ENCODE data around the gene FAM193B. TPM values are rescaled to one million over a fixed set of nuclear protein-coding genes. Genes with fewer than 3 reads are reported as not detected.
A peak's percentile ranks its signal among the peaks of the same experiment; 100 is the strongest.
"Not testable (repeated sequence)": the region's sequence is repeated elsewhere in the genome, so short reads cannot be mapped to it uniquely, and the experiment has no call there.

FAM193B gene
- total RNA-seq, 2 experiments from 2014 or later = 70.7 to 75.4 TPM

GRCh38 chr5:177485753-177486152, 68.6 kb downstream of the FAM193B start:
- H3K36me3 Mint-ChIP-seq = peaks cover 12% of the 10 kb centered on the region
- H3K27me3 Mint-ChIP-seq; H3K4me1 Mint-ChIP-seq (ENCODE audit: low read depth); H3K27ac Mint-ChIP-seq; H3K4me3 Mint-ChIP-seq; intact Hi-C loops (cut with micrococcal nuclease); DNase-seq; POLR2A ChIA-PET; H3K9me3 Mint-ChIP-seq: not testable (repeated sequence)
- CTCF ChIA-PET = interaction anchor here (1.1 kb wide), 1 partner anchor 15 kb away, joined by 5 read pairs; no protein-coding TSS in a partner anchor

- intact Hi-C loops (cut with micrococcal nuclease) = no loop called here
- ChIA-PET POLR2A (no interaction called here), CTCF (interaction anchor here (1.1 kb wide), 1 partner anchor 16 kb away, joined by 5 read pairs; no protein-coding TSS in a partner anchor)
- Mint-ChIP-seq H3K27me3 (no peaks in the 10 kb centered on the region), H3K4me3 (no peak overlapping the region), H3K36me3 (peaks cover 8% of the 10 kb centered on the region), H3K9me3 (no peaks in the 10 kb centered on the region), H3K4me1 (ENCODE audit: low read depth) (peaks cover under 1% of the 10 kb centered on the region), H3K27ac (no peak overlapping the region)
- no peak for DNase-seq
Observed at GRCh38 chr5:177484902-177485549, 69.3 kb downstream of the FAM193B start.

DNA sequence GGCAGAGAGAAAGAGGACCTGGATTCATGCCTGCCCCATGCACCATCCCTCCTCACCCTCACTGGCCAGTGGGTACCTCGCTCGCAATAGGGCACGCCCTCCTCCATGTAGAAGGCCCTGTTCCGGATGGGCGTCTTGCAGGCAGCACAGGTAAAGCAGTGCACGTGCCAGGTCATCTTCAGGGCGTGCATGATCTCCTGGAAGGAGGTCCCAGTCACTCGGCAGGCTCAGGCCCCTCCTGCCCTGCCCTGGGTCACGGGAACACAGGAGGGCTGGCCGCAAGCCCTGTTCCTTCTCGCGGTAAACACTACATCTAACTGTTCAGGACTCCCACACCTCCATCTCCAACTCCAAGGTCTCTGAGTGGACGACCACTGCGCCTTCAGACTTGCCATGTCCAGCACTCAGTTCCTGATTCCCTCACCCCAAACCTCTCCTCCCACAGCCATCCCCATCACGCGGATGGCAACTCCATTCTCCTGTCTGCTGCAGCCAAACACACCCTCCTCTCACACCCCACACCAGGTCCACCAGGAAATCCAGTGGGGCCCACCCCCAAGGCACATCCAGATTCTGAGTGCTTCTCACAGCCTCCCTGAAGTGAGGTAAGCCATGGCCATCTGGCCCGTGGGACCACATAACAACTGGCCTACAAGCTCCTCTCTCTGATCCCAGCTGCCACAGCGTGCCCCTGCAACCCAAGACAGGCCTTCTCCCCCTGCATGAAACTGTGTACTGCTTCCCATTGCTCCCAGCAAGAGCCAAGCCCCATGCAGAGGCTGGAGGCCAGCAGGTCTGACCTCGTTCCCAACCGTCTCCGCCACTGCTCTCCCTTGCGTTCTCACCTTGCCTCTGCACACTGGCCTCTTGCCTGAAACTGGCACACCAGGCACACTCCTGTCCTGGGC, 70.1 kb downstream of the FAM193B start:
- intact Hi-C loops (cut with micrococcal nuclease) = no loop called here
- Mint-ChIP-seq H3K27me3 (no peaks in the 10 kb centered on the region), H3K27ac (no peak overlapping the region), H3K4me3 (no peak overlapping the region), H3K9me3 (no peaks in the 10 kb centered on the region), H3K36me3 (peaks cover 7% of the 10 kb centered on the region), H3K4me1 (ENCODE audit: low read depth) (peaks cover 5% of the 10 kb centered on the region)
- POLR2A ChIA-PET = no interaction called here
- CTCF ChIA-PET = interaction anchor here (1.1 kb wide), 1 partner anchor 17 kb away, joined by 5 read pairs; no protein-coding TSS in a partner anchor
- no peak for DNase-seq

GRCh38 chr5:177483042-177483441, 71.3 kb downstream of the FAM193B start:
- CTCF ChIA-PET = no interaction called here
- Mint-ChIP-seq H3K27me3 (no peaks in the 10 kb centered on the region), H3K27ac (no peak overlapping the region), H3K36me3 (peaks cover 6% of the 10 kb centered on the region), H3K4me3 (no peak overlapping the region), H3K4me1 (ENCODE audit: low read depth) (peaks cover 12% of the 10 kb centered on the region), H3K9me3 (no peaks in the 10 kb centered on the region)
- POLR2A ChIA-PET = interaction anchor here (1.1 kb wide), 1 partner anchor 26 kb away, joined by 3 read pairs; no protein-coding TSS in a partner anchor
- DNase-seq = no peak
- intact Hi-C loops (cut with micrococcal nuclease) = no loop called here

- CTCF ChIA-PET = no interaction called here
- peaks cover 4% of the 10 kb centered on the region for H3K36me3 Mint-ChIP-seq
- H3K27ac Mint-ChIP-seq = no peak overlapping the region
- intact Hi-C loops (cut with micrococcal nuclease) = no loop called here
- H3K9me3 Mint-ChIP-seq = no peaks in the 10 kb centered on the region
- H3K4me3 Mint-ChIP-seq = no peak overlapping the region
- POLR2A ChIA-PET = interaction anchor here (0.6 to 1.1 kb wide), 2 partner anchors 25 to 1755 kb away, joined by 3 read pairs; no protein-coding TSS in a partner anchor
- DNase-seq = no peak
- no peaks in the 10 kb centered on the region for H3K27me3 Mint-ChIP-seq
- H3K4me1 Mint-ChIP-seq (ENCODE audit: low read depth) = peaks cover 12% of the 10 kb centered on the region
Observed at GRCh38 chr5:177482359-177482795, 72.0 kb downstream of the FAM193B start.

- peak overlapping the region; percentile 84 for H3K27ac Mint-ChIP-seq
- intact Hi-C loops (cut with micrococcal nuclease) = loop anchor here (2.0 kb wide), 1 partner anchor 17 kb away; the partner anchor contains the start of gene PDLIM7
- H3K4me1 Mint-ChIP-seq (ENCODE audit: low read depth) = peaks cover 23% of the 10 kb centered on the region
- H3K27me3 Mint-ChIP-seq = no peaks in the 10 kb centered on the region
- no peaks in the 10 kb centered on the region for H3K9me3 Mint-ChIP-seq
- H3K4me3 Mint-ChIP-seq = no peak overlapping the region
- CTCF ChIA-PET = interaction anchor here (1.5 to 2.6 kb wide), 2 partner anchors 20 to 75 kb away, joined by 7 read pairs; no protein-coding TSS in a partner anchor
- DNase-seq = no peak
- peaks cover 2% of the 10 kb centered on the region for H3K36me3 Mint-ChIP-seq
- POLR2A ChIA-PET = no interaction called here
Observed at GRCh38 chr5:177479774-177480173, 74.6 kb downstream of the FAM193B start.

DNA sequence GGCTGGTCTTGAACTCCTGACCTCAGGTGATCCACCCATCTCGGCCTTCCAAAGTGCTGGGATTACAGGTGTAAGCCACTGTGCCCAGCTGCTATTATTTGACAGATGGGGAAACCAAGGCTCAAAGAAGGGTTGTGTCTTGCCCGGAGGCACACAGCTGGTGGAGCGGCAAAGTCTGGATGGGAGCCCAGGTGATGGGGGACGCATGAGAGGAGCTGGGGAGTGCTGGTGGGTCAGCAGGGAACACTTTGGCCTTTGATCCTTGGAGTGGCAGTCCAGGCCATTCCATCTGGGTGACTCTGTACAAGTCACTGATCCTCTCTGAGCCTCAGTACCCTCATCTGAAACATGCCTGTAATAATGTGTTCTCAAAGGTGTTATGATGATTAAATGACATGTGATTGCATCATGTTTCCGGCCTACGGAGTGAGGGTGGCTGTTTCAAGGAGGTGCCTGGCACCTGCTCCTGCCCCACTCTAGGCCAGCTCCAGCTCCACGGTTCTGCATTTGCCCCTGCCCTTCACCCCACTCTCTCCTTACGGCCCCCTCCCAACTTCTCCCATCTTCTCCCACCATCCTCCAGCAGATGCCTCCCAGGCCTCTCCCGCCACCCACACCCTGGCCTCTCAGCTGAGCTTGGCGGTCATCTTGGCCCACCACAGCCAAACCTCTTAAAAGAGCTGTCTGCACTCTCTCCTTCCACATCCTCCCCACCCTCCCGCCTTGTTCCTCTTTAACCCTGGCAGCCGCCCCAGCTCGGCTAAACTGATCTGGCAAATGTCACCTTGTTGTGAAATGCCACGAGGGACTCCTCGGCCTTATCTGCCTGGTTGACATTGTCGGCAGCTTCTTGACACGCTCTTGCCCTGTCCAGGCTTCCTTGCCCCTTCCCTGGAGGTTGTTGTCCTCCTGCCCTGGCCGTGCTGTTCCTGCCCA, 75.4 kb downstream of the FAM193B start:
- Mint-ChIP-seq H3K27me3 (peaks cover 3% of the 10 kb centered on the region), H3K4me3 (no peak overlapping the region), H3K27ac (peak overlapping the region; percentile 84), H3K9me3 (no peaks in the 10 kb centered on the region), H3K36me3 (peaks cover 2% of the 10 kb centered on the region), H3K4me1 (ENCODE audit: low read depth) (peaks cover 27% of the 10 kb centered on the region)
- POLR2A ChIA-PET = interaction anchor here (1.3 to 1.4 kb wide), 2 partner anchors 23 to 45 kb away, joined by 4 read pairs; no protein-coding TSS in a partner anchor
- peak; percentile 44 for DNase-seq
- CTCF ChIA-PET = interaction anchor here (0.8 to 2.6 kb wide), 6 partner anchors 19 to 88 kb away, joined by 3 to 7 read pairs (median 5); no protein-coding TSS in a partner anchor
- intact Hi-C loops (cut with micrococcal nuclease) = loop anchor here (2.0 kb wide), 1 partner anchor 18 kb away; the partner anchor contains the start of gene PDLIM7

DNA sequence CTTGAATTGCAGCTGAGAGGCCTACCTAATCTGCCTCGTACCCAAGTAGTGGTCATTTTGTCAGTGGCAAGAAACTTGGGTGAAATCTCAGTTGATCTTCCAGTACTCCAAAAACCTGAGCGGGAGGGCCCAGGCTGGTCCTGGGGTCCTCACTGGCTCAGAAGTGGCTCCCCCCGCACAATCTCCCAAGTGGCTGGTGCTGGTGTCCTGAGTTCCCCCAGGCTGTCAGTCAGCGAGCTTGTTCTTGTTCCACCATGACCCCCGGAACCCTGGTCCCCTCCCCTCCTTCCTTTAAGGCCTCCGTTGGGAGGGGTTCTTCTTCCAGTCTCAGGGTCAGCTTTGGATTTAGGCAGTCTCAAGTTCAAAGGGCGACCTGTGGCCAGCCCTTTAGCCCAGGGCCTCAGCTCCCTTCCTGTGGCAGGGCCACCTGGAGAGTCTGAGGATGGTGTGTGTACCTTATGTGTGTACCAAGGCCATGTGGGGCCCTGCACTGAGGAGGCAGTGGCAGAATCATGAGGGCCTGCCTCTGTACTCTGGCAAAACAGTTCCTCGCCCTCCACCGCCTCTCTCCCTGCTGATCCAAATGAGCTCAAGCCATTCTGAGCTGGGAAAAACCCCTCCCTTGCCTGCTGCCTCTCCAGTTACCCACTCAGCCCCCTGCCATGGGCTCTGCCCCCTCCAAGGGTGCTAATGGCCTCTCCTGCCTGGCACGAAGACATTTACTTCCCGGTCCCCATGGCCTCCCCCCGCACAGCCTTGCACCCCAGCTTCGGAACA, 76.5 kb downstream of the FAM193B start:
- Mint-ChIP-seq H3K27me3 (peaks cover 5% of the 10 kb centered on the region), H3K4me1 (ENCODE audit: low read depth) (peaks cover 28% of the 10 kb centered on the region), H3K36me3 (peaks cover 2% of the 10 kb centered on the region), H3K4me3 (no peak overlapping the region), H3K9me3 (no peaks in the 10 kb centered on the region), H3K27ac (peak overlapping the region; percentile 84)
- CTCF ChIA-PET = interaction anchor here (0.6 to 2.6 kb wide), 11 partner anchors 18 to 168 kb away, joined by 3 to 7 read pairs (median 3); no protein-coding TSS in a partner anchor
- POLR2A ChIA-PET = interaction anchor here (0.6 to 1.4 kb wide), 3 partner anchors 22 to 56 kb away, joined by 3 to 4 read pairs (median 4); no protein-coding TSS in a partner anchor
- intact Hi-C loops (cut with micrococcal nuclease) = loop anchor here (2.0 kb wide), 1 partner anchor 19 kb away; the partner anchor contains the start of gene PDLIM7
- no peak for DNase-seq

GRCh38 chr5:177476531-177477233, 77.7 kb downstream of the FAM193B start:
- no peaks in the 10 kb centered on the region for H3K9me3 Mint-ChIP-seq
- peaks cover 32% of the 10 kb centered on the region for H3K4me1 Mint-ChIP-seq (ENCODE audit: low read depth)
- ChIA-PET POLR2A (interaction anchor here (1.0 kb wide), 1 partner anchor 19 kb away, joined by 3 read pairs; no protein-coding TSS in a partner anchor), CTCF (interaction anchor here (0.8 to 1.8 kb wide), 4 partner anchors 19 to 167 kb away, joined by 3 to 5 read pairs (median 4); no protein-coding TSS in a partner anchor)
- peaks cover 2% of the 10 kb centered on the region for H3K36me3 Mint-ChIP-seq
- H3K27me3 Mint-ChIP-seq = peaks cover 5% of the 10 kb centered on the region
- H3K27ac Mint-ChIP-seq = no peak overlapping the region
- no peak for DNase-seq
- intact Hi-C loops (cut with micrococcal nuclease) = no loop called here
- H3K4me3 Mint-ChIP-seq = no peak overlapping the region

Data from activated CD4-positive, alpha-beta memory T cell treated with anti-CD3 and anti-CD28 coated beads for 36 hours (primary cell).